DMS 273 treated with DMSO at 0.1 percent for 48 hours (cell line): Measurements from ENCODE around the gene VPS41.
"Not testable (repeated sequence)": the region's sequence is repeated elsewhere in the genome, so short reads cannot be mapped to it uniquely, and the experiment has no call there.

ENCODE experiments used
- DNase-seq: peaks from one replicate; lab custom pipeline; 2025; lab: John Stamatoyannopoulos, UW

Gene VPS41

GRCh38 chr7:38908759-38909335, at the start of gene VPS41:
Gene VPS41, minus strand, starts transcription at chr7:38909191. Its CDS starts 17 bp downstream, at chr7:38909174.
- peak; percentile 73 for DNase-seq

DNA sequence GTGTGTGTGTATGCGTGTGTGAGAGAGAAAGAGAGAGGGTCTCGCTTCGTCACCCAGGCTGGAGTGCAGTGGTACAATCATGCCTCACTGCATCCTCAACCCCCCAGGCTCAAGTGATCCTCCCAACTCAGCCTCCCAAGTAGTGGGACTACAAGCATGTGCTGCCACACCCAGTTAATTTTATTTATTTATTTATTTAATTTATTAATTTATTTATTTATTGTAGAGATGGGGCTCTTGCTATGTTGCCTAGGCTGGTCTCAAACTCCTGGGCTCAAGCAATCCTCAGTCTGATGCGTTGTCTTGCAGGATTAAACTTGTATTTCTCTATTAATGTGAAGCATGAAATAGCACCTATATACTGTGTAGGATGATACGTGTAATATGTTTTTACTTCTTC, 46.9 kb upstream of the VPS41 start:
- no peak for DNase-seq

- no peak for DNase-seq
Observed at GRCh38 chr7:38953971-38954370, 45.0 kb upstream of the VPS41 start.

GRCh38 chr7:38953227-38953626, 44.2 kb upstream of the VPS41 start:
- DNase-seq, result no peak

DNA sequence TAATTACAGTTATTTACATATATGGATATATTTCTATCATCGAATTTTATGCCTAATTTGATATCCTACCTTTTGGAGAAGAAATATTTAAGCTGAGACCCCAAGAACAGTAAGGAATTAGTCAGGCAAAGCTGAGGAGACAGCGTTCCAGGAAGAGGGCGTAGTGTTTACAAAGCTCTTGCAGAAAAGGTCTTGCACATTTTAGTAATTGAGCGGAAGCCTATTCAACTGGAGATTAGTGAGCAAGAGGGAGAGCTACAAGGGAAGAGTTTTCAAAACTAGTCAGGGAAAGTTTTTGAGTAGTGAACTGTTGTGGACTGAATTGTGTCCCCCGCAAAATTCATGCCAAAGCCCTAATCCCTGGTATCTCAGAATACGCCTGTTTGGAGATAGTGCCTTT, 42.2 kb upstream of the VPS41 start:
- no peak for DNase-seq

- DNase-seq, result no peak
Observed at GRCh38 chr7:38950309-38950708, 41.3 kb upstream of the VPS41 start.

- DNase-seq, result not testable (repeated sequence)
Observed at GRCh38 chr7:38947541-38947940, 38.5 kb upstream of the VPS41 start.

DNA sequence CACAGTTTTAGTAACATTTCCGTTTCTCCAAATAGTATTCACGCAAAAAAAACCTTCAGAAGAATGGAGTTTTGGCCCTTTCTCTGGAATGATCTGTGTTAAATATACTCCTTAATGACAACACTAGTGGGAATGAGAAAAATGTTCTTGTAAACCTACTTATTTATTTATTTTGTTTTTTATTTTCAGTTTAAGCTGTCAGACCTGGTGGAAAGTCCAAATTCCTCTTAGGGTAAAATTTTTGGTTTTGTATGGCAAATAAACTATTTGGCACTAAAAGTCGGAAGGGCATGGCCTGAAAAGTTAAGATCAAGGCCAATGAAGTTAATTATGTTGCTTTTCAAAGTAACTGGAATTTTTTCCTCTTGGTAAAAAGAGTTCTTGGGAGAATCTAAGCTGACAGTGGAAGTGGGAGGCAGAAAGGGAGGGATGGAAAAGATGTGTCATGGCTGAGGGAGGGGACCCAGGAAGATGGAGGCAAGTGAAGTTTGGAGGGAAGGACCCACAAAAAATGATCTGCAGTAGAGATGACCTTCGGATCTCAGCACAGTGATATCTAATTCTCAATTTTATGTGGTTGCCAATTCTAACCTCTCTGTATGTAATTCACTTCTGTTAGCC, 33.5 kb upstream of the VPS41 start:
- DNase-seq, result no peak

DNA sequence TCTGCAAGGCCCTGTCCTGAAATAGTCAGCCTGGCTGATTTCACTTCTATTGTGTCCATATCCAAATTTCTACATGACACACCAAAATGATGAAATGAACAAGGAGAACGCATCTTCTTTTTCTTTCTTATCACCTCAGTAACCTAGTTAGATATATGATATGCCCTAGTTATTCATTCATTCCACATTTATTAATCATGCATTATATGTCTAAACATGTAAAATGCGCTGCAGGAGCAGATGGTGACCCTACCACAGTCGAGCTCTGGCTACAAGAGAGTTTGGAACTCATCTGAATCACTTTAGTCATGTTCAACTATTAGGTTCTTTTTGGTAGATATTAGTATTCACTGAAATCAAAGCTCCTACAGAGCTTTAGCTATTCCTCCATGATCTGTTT, 31.8 kb upstream of the VPS41 start:
- no peak for DNase-seq

- no peak for DNase-seq
Observed at GRCh38 chr7:38938589-38938988, 29.6 kb upstream of the VPS41 start.

- DNase-seq, result no peak
Observed at GRCh38 chr7:38938001-38938485, 29.1 kb upstream of the VPS41 start.

DNA sequence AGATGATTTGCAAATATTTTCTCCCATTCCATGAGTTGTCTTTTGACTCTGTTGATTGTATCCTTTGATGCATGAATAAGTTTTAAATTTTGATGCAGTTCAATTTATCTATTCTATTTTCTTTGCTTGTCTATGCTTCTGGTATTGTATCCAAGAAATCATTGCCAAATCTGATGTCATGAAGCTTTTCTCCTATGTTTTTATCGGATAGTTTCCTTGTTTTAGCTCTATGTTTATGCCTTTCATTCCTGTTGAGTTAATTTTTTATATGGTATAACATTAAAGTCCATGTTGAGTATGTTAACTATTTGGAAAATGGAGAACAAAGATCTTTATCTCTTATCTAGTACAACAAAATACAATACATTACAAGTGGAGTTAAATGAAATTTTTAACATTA, 27.6 kb upstream of the VPS41 start:
- DNase-seq, result no peak

DNA sequence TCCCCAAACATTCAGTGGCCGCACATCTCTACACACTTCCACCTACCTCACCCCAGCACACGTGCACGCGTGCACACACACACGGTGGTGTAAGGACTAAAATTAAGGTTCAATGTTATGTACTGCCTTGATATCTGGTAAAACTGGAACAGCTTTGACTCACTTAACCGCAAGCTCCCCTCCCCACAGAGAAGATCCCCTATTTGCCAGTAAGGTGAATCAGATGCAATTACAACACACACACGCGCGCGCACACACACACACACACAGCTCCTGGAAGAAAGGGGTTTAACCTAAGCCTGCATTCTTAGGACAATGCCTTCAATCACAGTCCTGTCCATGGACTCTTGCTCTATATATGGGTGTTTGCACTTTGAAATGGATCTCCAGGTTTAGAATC, 25.5 kb upstream of the VPS41 start:
- DNase-seq, result no peak

GRCh38 chr7:38934051-38934450, 25.1 kb upstream of the VPS41 start:
- no peak for DNase-seq

DNA sequence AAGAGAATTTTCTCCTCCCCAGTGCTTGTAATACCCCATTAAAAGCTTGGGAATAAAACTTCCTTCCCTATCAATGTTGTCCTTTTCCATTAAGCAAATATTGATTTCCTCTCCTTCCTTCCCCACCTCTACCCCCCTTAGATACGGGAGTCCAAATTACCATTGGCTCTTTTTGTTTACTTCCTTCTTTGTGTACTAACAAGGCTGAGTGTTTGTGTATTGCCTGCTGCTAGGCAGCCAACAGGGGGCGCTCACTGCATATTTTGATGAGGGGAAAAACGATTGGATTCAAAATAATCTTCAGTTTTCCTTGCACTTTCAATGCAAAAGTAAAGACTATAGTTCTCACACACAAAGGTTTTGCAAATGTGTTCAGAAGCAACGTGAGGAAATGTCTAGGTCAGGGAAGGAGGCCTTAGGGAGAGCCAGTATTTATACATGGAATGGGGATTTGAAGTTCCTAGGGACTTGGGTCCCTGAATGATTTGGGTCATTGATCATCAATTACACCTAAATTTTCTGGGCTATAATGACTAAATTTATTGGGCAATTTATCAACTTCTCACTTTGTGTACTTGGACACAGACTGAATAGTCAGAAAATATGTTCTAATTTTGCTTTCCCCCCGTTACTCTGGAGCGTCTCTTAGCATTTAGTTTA, 23.6 kb upstream of the VPS41 start:
- peak; percentile 53 for DNase-seq

DNA sequence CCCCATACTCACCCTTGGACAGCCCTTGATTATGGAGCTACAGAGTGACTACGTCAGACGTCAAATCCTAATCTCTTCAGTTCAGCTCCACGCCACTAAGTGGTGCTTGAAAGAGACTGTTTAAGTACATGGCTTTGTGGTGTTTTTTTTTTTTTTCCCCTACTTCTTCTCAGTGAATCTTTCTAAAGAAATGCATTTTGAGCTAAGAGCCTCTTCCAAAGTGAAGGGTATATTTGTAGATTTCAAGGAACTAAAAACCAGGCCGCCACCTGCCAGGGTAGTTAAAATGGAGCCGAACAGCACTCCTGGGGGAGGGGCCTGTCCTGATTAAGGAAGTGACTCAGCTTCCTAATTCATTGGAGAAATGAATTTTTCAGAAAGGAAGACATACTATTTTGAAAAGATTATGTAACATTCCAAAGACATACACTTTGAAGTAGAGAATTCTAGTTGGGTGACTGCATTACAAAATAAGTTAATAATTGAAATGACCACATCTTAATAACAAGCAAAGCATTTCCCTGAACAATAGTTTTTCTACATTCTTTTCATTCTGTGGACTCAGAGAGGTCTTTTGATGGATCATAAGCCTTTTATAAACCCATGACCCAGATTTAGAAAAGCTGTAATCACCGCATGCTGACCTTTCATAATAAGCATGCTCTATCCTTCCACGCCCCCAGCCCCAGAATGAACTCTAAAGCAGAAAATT, 20.6 kb upstream of the VPS41 start:
- DNase-seq, result no peak

DNA sequence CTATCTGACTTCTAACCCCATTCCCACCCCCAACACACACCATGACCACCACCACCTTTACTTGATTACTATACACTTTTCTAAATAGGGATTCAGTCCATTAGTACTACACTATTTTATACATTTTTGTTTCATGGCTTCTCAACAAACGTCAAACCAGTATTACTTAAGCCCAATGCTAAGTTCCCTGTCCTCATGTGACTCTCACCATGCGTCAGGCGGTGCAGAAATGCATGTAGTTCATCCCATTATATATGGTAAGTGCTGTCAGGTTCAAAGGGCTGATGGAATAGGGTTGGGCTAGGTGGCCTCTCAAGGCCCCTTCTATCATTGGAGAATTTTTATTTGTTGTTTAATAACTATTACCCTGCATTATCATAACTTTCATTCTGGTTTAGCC, 19.5 kb upstream of the VPS41 start:
- no peak for DNase-seq

- no peak for DNase-seq
Observed at GRCh38 chr7:38927751-38928150, 18.8 kb upstream of the VPS41 start.

GRCh38 chr7:38920731-38921130, 11.7 kb upstream of the VPS41 start:
- no peak for DNase-seq

DNA sequence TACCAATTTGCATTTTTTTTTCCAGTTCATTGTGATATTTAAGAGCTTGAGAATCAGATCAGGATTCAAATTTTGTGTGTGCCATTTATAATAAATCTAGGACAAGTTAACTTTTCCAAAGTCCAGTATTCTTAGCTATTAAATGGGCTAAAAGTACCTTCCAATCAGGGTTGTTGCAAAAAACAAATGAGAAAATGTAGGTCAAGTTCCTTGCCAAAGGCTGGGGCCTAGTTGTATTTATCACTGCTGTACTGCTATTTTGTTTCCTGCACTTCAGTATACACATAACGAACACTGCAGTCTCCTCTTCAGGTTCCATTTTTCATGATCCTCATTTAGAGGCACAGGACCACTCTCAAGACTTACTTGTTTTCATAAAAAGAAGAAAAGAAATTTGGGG, 7.4 kb upstream of the VPS41 start:
- no peak for DNase-seq

DNA sequence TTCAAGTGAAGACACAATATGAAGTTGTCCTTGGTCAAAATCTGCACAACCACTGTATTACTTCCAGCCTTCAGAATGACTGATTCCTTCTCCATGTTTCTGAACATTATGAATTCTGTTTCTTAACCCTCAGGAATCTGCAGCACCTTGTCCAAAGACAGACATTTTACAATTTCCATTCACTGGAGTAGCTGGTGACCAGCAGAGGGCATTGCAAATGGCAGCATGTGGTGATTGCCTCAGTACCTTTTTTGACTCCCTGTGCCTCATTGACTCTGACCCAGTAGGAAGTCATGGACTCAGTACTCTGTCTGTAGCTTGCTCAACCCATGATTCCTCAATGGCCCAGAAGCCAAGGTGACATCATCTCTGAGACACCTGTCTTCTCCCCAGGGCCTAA, 879 bp upstream of the VPS41 start:
- no peak for DNase-seq

DNA sequence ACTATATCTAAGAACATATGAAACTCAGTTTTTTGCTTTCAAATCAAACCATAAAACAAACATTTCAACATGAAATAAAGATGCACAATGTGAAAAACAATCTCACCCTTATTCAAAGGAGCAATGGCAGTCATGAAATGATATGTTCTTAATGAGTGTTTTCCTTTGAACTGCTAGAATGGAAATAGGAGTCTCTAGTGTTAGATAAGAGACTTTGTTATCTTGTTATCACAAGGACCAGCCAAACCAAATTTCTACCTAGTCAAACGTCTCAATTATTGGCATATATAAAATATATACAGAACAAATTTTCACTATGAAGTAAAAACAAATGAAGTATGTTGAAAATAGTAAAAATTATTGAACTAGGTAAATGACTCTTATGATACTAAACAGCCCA, 1.2 kb downstream of the VPS41 start:
- no peak for DNase-seq

DNA sequence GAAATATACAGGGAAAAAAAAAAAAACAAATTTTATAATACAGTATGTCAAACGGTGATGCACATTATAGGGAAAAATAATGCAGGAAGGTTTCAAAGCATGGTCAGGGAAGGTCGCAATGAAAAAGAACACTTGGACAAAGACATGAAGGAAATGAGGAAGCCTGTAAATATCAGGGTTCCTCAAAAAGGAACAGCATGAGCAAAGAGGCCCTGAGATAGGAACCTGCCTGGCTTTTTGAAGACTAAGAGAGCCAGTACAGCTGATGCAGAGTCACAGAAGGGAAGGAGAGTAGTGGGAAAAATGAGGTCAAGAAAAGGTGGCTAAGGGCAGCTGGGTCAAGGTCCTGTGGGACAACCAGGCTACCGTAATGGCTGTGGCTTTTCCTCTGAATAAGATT, 1.9 kb downstream of the VPS41 start:
- DNase-seq, result no peak
